Fibroblast of skin of left quadriceps (primary cell): ENCODE measurements around the gene XYLT1.
A peak's percentile ranks its signal among the peaks of the same experiment; 100 is the strongest.
"Not testable (repeated sequence)": the region's sequence is repeated elsewhere in the genome, so short reads cannot be mapped to it uniquely, and the experiment has no call there.

Source experiments
- DNase-seq, 2 experiments: peaks; one replicate each; pipeline ENCODE4 v3.0.0-alpha.2; 2013; ENCODE audit warnings: low read depth in 2 of 2

Gene XYLT1

GRCh38 chr16:17431012-17431411, 39.7 kb downstream of the XYLT1 start:
- DNase-seq: no peak

- DNase-seq: no peak
These were observed 44.3 kb downstream of the XYLT1 start for GRCh38 chr16:17426451-17426850.

- no peak for DNase-seq
These were observed 46.0 kb downstream of the XYLT1 start for GRCh38 chr16:17424771-17425170.

GRCh38 chr16:17423221-17423620, 47.5 kb downstream of the XYLT1 start:
- no peak for DNase-seq

GRCh38 chr16:17420816-17421215, 49.9 kb downstream of the XYLT1 start:
- DNase-seq: no peak

- DNase-seq: no peak
These were observed 51.5 kb downstream of the XYLT1 start for GRCh38 chr16:17419266-17419665.

GRCh38 chr16:17417740-17418139, 53.0 kb downstream of the XYLT1 start:
- no peak for DNase-seq

GRCh38 chr16:17416461-17417311, 54.1 kb downstream of the XYLT1 start:
- DNase-seq: no peak

GRCh38 chr16:17414916-17415315, 55.8 kb downstream of the XYLT1 start:
- DNase-seq: no peak

GRCh38 chr16:17414421-17414820, 56.3 kb downstream of the XYLT1 start:
- no peak for DNase-seq

GRCh38 chr16:17413508-17413907, 57.3 kb downstream of the XYLT1 start:
- DNase-seq: no peak

GRCh38 chr16:17412791-17413190, 58.0 kb downstream of the XYLT1 start:
- DNase-seq: no peak

GRCh38 chr16:17412221-17412620, 58.5 kb downstream of the XYLT1 start:
- DNase-seq: peak in 1 of 2 experiments; percentile 55

- DNase-seq: no peak
These were observed 59.5 kb downstream of the XYLT1 start for GRCh38 chr16:17411263-17411662.

- DNase-seq: not testable (repeated sequence)
These were observed 60.4 kb downstream of the XYLT1 start for GRCh38 chr16:17410316-17410715.

GRCh38 chr16:17409894-17410293, 60.9 kb downstream of the XYLT1 start:
- DNase-seq: no peak

- DNase-seq: no peak
These were observed 61.8 kb downstream of the XYLT1 start for GRCh38 chr16:17408955-17409441.

- no peak for DNase-seq
These were observed 62.5 kb downstream of the XYLT1 start for GRCh38 chr16:17408296-17408695.

- no peak for DNase-seq
These were observed 63.4 kb downstream of the XYLT1 start for GRCh38 chr16:17407321-17407720.

- DNase-seq: no peak
These were observed 65.6 kb downstream of the XYLT1 start for GRCh38 chr16:17404941-17405689.

- no peak for DNase-seq
These were observed 66.8 kb downstream of the XYLT1 start for GRCh38 chr16:17403859-17404545.

- DNase-seq: no peak
These were observed 67.5 kb downstream of the XYLT1 start for GRCh38 chr16:17403156-17403809.
